GM18951 (cell line): Measurements from ENCODE around the gene LRRC57.
A peak's percentile ranks its signal among the peaks of the same experiment; 100 is the strongest.

Source experiments
- POLR2A ChIP-seq: IDR thresholded peaks from 4 replicates; pipeline ENCODE4 v1.6.1; 2011; ENCODE audit warnings: mild to moderate bottlenecking; ENCODE audit not compliant: insufficient read length, insufficient read depth; ENCODE audit errors: extremely low read depth
- in situ Hi-C: fragments of 300-500 bp; cut with MboI; formaldehyde crosslinking; loops from one replicate; pipeline ENCODE4 v1.12.0; 2022; ENCODE audit warnings: low sequenced_read_pairs, mixed read lengths, inconsistent platforms; ENCODE audit not compliant: unreplicated experiment

The LRRC57 gene

GRCh38 chr15:42548249-42549031 lies at the start of gene LRRC57, which contains the start of gene HAUS2:
Gene LRRC57, minus strand, starts transcription at chr15:42548793. Its CDS starts 359 bp downstream, at chr15:42548434.
Gene HAUS2, plus strand, starts transcription at chr15:42548838. Its CDS starts 35 bp downstream, at chr15:42548873.
- in situ Hi-C loops = no loop called here
- peak; percentile 96 for TF ChIP-seq POLR2A

- in situ Hi-C loops = no loop called here
- no peak for TF ChIP-seq POLR2A
Observed at GRCh38 chr15:42595626-42596240, 47.1 kb upstream of the LRRC57 start.

GRCh38 chr15:42594095-42594494 lies 45.5 kb upstream of the LRRC57 start:
- no peak for TF ChIP-seq POLR2A
- in situ Hi-C loops = no loop called here

GRCh38 chr15:42593143-42593542 lies 44.5 kb upstream of the LRRC57 start:
- in situ Hi-C loops = no loop called here
- no peak for TF ChIP-seq POLR2A

- in situ Hi-C loops = no loop called here
- no peak for TF ChIP-seq POLR2A
Observed at GRCh38 chr15:42592716-42593115, 44.1 kb upstream of the LRRC57 start.

GRCh38 chr15:42591238-42591934 lies 42.8 kb upstream of the LRRC57 start:
- TF ChIP-seq POLR2A = no peak
- in situ Hi-C loops = no loop called here

- in situ Hi-C loops = no loop called here
- no peak for TF ChIP-seq POLR2A
Observed at GRCh38 chr15:42590619-42591237, 42.1 kb upstream of the LRRC57 start.

- no peak for TF ChIP-seq POLR2A
- in situ Hi-C loops = no loop called here
Observed at GRCh38 chr15:42584031-42584765, 35.6 kb upstream of the LRRC57 start.

GRCh38 chr15:42582569-42583375 lies 34.2 kb upstream of the LRRC57 start:
- TF ChIP-seq POLR2A = no peak
- in situ Hi-C loops = no loop called here

GRCh38 chr15:42581272-42581730 lies 32.7 kb upstream of the LRRC57 start:
- in situ Hi-C loops = no loop called here
- peak; percentile 55 for TF ChIP-seq POLR2A

GRCh38 chr15:42578984-42579537 lies 30.5 kb upstream of the LRRC57 start:
- in situ Hi-C loops = no loop called here
- TF ChIP-seq POLR2A = no peak
